Measurements from ENCODE around the gene IFTAP.

- TF ChIP-seq, protein P1, sequence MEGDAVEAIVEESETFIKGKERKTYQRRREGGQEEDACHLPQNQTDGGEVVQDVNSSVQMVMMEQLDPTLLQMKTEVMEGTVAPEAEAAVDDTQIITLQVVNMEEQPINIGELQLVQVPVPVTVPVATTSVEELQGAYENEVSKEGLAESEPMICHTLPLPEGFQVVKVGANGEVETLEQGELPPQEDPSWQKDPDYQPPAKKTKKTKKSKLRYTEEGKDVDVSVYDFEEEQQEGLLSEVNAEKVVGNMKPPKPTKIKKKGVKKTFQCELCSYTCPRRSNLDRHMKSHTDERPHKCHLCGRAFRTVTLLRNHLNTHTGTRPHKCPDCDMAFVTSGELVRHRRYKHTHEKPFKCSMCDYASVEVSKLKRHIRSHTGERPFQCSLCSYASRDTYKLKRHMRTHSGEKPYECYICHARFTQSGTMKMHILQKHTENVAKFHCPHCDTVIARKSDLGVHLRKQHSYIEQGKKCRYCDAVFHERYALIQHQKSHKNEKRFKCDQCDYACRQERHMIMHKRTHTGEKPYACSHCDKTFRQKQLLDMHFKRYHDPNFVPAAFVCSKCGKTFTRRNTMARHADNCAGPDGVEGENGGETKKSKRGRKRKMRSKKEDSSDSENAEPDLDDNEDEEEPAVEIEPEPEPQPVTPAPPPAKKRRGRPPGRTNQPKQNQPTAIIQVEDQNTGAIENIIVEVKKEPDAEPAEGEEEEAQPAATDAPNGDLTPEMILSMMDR (IDR thresholded peaks at IDR 0.05 in 2 of 3, conservative IDR thresholded peaks at IDR 0.05 in 1 of 3; ENCODE audit: control insufficient read depth in 2 of 3, extremely low read depth in 1 of 3, insufficient read depth in 1 of 3, low read depth in 3 of 3, low read length in 3 of 3): no peak
- no peak for TF ChIP-seq POLR2A (IDR thresholded peaks at IDR 0.05; ENCODE audit: low read depth, low read length)
- TF ChIP-seq SUZ12 (IDR thresholded peaks at IDR 0.05; ENCODE audit: unreplicated experiment): no peak
Observed at GRCh38 chr11:36688132-36688531, 93.8 kb downstream of the IFTAP start.
